ENCODE results near the gene ANKRD12.
"Not testable (repeated sequence)": the region's sequence is repeated elsewhere in the genome, so short reads cannot be mapped to it uniquely, and the experiment has no call there.

The ANKRD12 gene

GRCh38 chr18:9234528-9234927 lies 97.9 kb downstream of the ANKRD12 start:
- DNase-seq = no peak

- no peak for DNase-seq
These were observed 101.4 kb downstream of the ANKRD12 start for GRCh38 chr18:9237981-9238380.

- no peak for DNase-seq
These were observed 103.1 kb downstream of the ANKRD12 start for GRCh38 chr18:9239720-9240119.

- DNase-seq = no peak
These were observed 103.7 kb downstream of the ANKRD12 start for GRCh38 chr18:9240270-9240669.

DNA sequence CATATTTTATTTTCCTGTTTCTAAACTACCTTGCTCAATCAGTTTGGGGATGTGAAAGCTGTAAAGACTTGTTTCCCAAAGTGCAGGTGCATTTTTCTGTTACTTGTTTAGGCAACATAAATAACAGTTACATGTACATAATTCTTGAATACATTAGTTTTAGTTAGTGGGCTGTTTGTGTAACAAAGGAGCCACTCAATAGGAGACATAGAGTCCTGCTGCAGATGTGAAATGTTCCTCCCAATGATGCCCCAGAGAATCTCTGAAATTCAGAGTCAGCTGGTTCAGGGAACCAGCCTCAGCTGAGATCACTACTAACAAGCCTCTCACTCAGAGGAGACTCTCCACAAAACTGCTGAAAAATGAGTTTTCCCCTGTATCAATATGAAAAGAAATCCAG lies 106.4 kb downstream of the ANKRD12 start:
- no peak for DNase-seq

DNA sequence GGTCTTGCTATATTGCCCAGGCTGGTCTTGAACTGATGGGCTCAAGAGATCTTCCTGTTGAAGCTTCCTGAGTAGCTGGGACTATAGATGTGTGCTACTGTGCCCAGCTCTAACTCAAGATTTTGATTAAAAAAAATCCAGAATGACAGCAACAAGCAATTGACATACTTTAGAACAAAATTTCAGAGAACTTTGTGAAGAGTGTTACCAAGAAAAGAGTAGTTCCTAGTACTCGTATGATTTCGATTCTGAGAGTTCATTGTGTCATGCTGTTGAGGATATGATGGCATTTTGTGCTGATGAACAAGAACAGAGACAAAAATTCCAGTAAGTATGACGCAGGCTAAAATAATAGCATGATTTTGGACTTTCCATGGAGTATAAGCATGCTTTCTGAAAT lies 107.8 kb downstream of the ANKRD12 start:
- DNase-seq = no peak

- DNase-seq = no peak
These were observed 112.1 kb downstream of the ANKRD12 start for GRCh38 chr18:9248661-9249060.

DNA sequence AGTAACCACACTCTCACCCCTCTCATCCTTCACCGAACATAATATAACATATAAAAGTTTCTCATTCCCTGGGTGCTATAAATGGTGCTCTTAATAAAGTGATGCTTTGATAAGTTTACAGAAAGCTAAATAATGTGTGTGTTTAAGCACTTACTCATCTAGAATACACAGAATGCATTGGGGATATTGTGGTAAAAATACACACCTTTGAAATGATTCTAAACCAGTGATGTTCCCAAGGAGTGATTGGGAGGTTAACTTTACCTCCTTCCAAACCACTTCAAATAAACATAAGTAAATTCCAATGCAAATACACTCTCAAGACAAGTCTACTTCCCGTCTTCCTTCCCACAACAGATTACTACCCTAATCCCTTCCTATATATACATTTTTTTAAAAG lies 112.7 kb downstream of the ANKRD12 start:
- DNase-seq = no peak

GRCh38 chr18:9259173-9259572 lies 122.6 kb downstream of the ANKRD12 start:
- no peak for DNase-seq

DNA sequence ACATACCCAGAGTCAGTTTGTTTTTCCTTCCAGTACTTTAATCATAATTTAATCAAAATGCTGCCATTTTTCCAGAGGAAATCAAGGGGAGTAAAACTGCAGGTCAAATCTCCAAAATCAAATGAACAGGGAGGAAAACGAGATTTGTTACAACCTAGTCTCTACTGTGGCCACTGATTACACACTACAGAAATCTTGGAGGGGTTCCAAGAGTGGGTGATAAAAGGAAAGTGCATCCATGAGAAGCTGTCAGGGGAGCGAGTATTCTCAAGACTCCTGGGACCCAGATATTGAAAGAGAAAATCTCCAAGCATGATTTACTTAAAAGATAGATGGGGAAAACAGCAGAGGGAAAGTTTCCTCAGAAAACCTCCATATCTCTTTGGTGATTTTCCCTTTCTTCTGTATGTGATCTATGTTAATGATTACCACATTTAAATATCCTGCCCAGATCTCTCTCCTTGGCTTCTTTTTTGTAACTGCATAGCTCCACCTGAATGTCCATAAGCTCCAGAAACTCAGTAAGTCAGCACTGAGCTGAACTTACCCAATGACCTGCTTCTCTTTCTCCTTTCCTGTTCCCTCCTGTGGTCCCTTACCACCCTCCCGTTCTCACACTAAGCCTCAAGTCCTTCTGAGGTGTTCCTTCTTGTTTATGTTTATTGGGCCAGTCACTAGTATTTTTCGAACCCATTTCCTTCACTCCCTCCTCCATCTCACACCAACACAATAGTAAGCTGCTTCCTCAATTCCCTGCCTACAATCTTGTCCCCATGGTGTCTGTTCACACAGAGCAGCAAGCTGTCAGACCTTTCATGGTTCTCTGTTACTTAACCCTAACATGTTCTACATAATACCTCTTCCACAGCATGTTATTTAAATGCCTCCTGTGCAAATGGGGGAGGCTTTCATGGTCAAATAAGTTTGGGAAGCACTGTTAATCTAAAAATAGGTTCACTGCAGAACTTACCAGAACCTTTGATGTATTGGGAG lies 124.1 kb downstream of the ANKRD12 start:
- no peak for DNase-seq

- no peak for DNase-seq
These were observed 126.7 kb downstream of the ANKRD12 start for GRCh38 chr18:9263264-9263663.

DNA sequence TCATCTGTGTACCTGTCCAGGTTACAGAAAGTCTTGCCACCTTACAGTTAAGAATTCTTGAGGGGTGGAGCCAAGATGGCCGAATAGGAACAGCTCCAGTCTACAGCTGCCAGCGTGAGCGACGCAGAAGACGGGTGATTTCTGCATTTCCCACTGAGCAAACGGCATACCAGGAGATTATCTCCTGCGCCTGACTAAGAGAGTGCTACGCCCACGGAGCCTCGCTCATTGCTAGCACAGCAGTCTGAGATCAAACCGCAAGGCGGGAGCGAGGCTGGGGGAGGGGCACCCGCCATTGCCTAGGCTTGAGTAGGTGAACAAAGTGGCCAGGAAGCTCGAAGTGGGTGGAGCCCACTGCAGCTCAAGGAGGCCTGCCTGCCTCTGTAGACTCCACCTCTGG lies 128.2 kb downstream of the ANKRD12 start:
- DNase-seq = not testable (repeated sequence)

GRCh38 chr18:9273221-9273620 lies 136.6 kb downstream of the ANKRD12 start:
- DNase-seq = no peak

GRCh38 chr18:9275890-9276289 lies 139.3 kb downstream of the ANKRD12 start:
- DNase-seq = no peak

GRCh38 chr18:9278028-9278427 lies 141.4 kb downstream of the ANKRD12 start:
- no peak for DNase-seq

- no peak for DNase-seq
These were observed 144.3 kb downstream of the ANKRD12 start for GRCh38 chr18:9280849-9281248.

- no peak for DNase-seq
These were observed 145.2 kb downstream of the ANKRD12 start for GRCh38 chr18:9281780-9282179.

GRCh38 chr18:9283791-9284190 lies 147.2 kb downstream of the ANKRD12 start:
- DNase-seq = no peak

- no peak for DNase-seq
These were observed 149.0 kb downstream of the ANKRD12 start for GRCh38 chr18:9285604-9286003.

GRCh38 chr18:9287036-9287435 lies 150.5 kb downstream of the ANKRD12 start:
- DNase-seq = no peak

DNA sequence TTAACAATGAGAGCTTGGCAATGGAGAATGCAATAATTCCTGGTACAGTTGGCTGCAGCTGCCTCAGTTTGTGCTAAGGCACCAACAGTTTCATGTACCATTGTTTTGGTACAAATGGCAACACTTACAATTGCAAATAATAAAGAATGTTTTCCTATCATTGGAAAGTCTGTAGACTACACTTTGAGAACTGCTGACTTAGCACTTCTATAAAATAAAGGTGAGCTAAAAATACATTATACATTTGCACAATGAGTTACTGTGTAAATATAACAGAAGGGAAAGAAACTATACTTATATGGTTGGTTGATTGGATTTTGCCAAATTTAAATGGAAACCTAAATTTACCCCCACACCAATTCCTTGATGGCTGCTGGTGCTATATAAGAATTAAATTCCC lies 153.1 kb downstream of the ANKRD12 start:
- no peak for DNase-seq

- DNase-seq = no peak
These were observed 153.6 kb downstream of the ANKRD12 start for GRCh38 chr18:9290156-9290555.

DNA sequence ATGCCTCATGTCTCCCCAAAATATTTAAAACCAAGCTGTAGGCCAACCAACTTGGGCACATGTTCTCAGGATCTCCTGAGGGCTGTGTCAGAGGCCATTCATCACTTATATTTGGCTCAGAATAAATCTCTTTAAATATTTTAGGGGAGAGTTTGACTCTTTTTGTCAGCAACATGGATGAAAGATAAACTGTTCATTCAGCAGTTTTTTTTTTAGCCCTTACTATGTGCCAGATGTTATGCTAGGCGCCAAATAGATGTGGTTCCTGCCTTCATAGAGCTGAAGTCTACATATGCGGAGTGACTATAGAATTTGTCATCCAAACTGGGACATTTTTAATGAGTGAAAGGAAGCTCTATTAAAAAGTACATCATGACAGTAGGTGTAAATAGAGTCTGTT lies 155.5 kb downstream of the ANKRD12 start:
- no peak for DNase-seq

DNA sequence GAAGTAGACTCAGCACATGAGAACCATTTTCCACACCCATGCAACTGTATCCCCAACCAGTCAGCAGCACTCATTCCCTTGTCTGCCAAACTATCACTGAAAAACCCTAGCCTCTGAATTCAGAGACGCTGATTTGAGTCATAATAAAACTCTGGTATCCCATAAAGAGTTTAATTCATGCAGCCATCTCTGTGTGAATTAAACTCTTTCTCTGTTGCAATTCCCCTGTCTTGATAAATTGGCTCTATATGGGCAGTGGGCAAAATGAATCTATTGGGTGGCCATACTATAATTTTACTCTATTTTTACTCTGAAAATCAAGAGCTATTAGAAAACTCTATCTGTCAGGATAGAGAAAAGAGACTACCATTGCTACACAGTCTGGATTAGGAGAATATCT lies 157.4 kb downstream of the ANKRD12 start:
- no peak for DNase-seq

All from CD4-positive, alpha-beta T cell treated with Interferon alpha-2 for 1 hour (primary cell).